GM12891 (cell line): ENCODE data around the gene ZNF217.

Experiments used
- PAX5 ChIP-seq: IDR thresholded peaks from 2 replicates; pipeline ENCODE4 v1.6.1; 2011; ENCODE audit warnings: low read length, moderate library complexity, mild to moderate bottlenecking; ENCODE audit not compliant: insufficient read depth, severe bottlenecking
- POLR2A ChIP-seq: IDR thresholded peaks from 2 replicates; pipeline ENCODE4 v1.6.1; 2011; ENCODE audit warnings: low read depth, low read length, control low read depth
- POLR2AphosphoS5 ChIP-seq: IDR thresholded peaks from 2 replicates; pipeline ENCODE4 v1.6.1; 2011; ENCODE audit warnings: low read depth, low read length, control low read depth

GRCh38 chr20:53559816-53560215 is 33.8 kb downstream of the ZNF217 start:
- TF ChIP-seq POLR2A (no peak), PAX5 (no peak), POLR2AphosphoS5 (no peak)
